Tibial nerve (tissue), 3 donors: ENCODE results near the gene CAMK2B.

Experiments
- POLR2A ChIP-seq, 2 donors: fragments of 450-650 bp; IDR thresholded peaks; one replicate each; pipeline ENCODE4 v1.6.1; 2017; ENCODE audit warnings: antibody characterized with exemption in 2 of 2, mild to moderate bottlenecking in 2 of 2, moderate library complexity in 2 of 2
- TF ChIP-seq, protein P1 (sequence below), 5 experiments: fragments of 200-600 bp in 3 of 5; fragments of 450-650 bp in 2 of 5; sonication (generic) in 3 of 5; IDR thresholded peaks; one replicate each; pipeline ENCODE4 v1.5.1; 2016 to 2019; ENCODE audit warnings: antibody characterized with exemption in 5 of 5, mild to moderate bottlenecking in 3 of 5, moderate library complexity in 2 of 5

DNA sequence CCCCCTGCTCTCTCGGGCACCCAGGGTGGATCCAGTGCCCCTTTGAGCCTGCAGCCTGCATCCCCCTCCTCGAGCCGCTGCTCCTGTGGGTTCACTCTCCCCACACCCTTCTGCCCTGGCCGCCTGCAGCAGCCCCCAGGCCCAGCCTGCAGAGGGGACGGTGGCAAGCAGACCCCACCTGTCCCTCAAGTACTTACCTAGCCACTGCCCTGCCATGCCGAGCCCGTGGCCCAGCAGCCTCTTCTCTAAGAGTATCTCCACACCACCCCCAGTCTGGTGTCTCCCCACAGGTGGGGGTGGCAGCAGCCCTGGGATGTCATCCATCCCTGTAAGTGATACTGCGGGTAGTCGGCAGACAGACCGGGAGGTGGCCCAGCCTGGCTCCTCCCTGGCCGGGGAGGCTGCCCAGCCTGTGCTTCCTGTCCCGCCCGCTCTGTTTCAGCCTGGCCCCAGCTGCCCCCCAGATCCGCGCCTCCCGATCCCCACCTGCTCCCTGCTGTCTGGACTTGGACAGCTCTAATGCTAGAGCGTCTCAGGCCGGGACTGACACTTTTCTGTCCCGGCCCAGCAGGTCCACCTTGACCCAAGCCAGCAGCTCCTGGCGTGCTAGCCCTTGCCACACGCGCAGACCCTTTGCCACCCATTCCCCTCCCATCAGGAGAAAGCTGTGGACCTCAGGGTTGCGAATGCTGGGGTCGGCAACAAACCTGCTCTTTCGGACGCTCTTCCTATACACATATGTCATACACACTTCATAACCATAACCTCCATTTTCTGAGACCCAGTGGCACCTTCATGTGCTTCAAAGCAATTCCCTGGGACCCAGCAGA, 99.6 kb downstream of the CAMK2B start:
- TF ChIP-seq, protein P1, sequence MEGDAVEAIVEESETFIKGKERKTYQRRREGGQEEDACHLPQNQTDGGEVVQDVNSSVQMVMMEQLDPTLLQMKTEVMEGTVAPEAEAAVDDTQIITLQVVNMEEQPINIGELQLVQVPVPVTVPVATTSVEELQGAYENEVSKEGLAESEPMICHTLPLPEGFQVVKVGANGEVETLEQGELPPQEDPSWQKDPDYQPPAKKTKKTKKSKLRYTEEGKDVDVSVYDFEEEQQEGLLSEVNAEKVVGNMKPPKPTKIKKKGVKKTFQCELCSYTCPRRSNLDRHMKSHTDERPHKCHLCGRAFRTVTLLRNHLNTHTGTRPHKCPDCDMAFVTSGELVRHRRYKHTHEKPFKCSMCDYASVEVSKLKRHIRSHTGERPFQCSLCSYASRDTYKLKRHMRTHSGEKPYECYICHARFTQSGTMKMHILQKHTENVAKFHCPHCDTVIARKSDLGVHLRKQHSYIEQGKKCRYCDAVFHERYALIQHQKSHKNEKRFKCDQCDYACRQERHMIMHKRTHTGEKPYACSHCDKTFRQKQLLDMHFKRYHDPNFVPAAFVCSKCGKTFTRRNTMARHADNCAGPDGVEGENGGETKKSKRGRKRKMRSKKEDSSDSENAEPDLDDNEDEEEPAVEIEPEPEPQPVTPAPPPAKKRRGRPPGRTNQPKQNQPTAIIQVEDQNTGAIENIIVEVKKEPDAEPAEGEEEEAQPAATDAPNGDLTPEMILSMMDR (IDR thresholded peaks at IDR 0.05) = no peak
- TF ChIP-seq POLR2A (IDR thresholded peaks at IDR 0.05) = no peak
